K562 (cell line): Measurements from ENCODE around the gene CCDC9. TPM values are rescaled to one million over a fixed set of nuclear protein-coding genes. Genes with fewer than 3 reads are reported as not detected.

Source experiments
- CREB1 ChIP-seq, 2 experiments: sonication (generic) in 1 of 2; formaldehyde crosslinking in 1 of 2; IDR thresholded peaks; 2 replicates each; pipeline versions ENCODE4 v1.6.1 to v1.8.0; 2012 to 2022; ENCODE audit warnings: inconsistent platforms in 1 of 2, mild to moderate bottlenecking in 1 of 2, missing genetic modification reagents in 1 of 2, moderate library complexity in 1 of 2
- CREM ChIP-seq: IDR thresholded peaks from 2 replicates; pipeline ENCODE4 v1.6.1; 2014; ENCODE audit warnings: antibody characterized with exemption, low read depth
- CXXC5 ChIP-seq: fragments of 250-450 bp; sonication (Bioruptor Pico); IDR thresholded peaks from 2 replicates; pipeline ENCODE4 v1.8.0; 2022; ENCODE audit warnings: inconsistent platforms, mild to moderate bottlenecking, moderate library complexity
- E2F3 ChIP-seq: fragments of 250-450 bp; sonication (Bioruptor Pico); IDR thresholded peaks from 2 replicates; pipeline ENCODE4 v1.4.0; 2020; ENCODE audit warnings: mild to moderate bottlenecking
- HMBOX1 ChIP-seq: sonication (generic); IDR thresholded peaks from 2 replicates; pipeline ENCODE4 v1.6.1; 2016
- RBFOX2 ChIP-seq: fragments of 200-400 bp; formaldehyde crosslinking; IDR thresholded peaks from 2 replicates; pipeline ENCODE4 v1.6.1; 2017; ENCODE audit warnings: low read depth, mild to moderate bottlenecking, low read length, moderate library complexity
- SNIP1 ChIP-seq: fragments of 450-650 bp; IDR thresholded peaks from 2 replicates; pipeline ENCODE4 v1.7.1; 2017; ENCODE audit warnings: low read depth, mild to moderate bottlenecking
- ZFX ChIP-seq: sonication (generic); formaldehyde crosslinking; IDR thresholded peaks from 2 replicates; pipeline ENCODE4 v1.8.0; 2022; ENCODE audit warnings: mild to moderate bottlenecking, missing genetic modification reagents, moderate library complexity
- polyA plus RNA-seq, 8 experiments: library from polyadenylated mRNA; depleted of rRNA in 4 of 8; stranded (reverse) in 5 of 8; unstranded in 3 of 8; fragments of >200 nt; fragmentation: Nextera tagmentation in 2 of 8; fragmentation: Illumina TruSeq in 1 of 8; extraction: Ambion mirVana in 2 of 8; extraction: Trizol in 1 of 8; gene quantifications; 2 replicates each; pipeline versions ENCODE4 v1.2.1 to v1.2.3, GENCODE V29; 2011 to 2014; ENCODE audit warnings: inconsistent platforms in 1 of 8, missing spikeins in 1 of 8
- total RNA-seq, 7 experiments: library from RNA; depleted of rRNA in 6 of 7; stranded (reverse); fragments of >200 nt in 6 of 7; fragmentation: Illumina TruSeq in 2 of 7; extraction: Trizol in 2 of 7; gene quantifications; 2 replicates each; pipeline versions ENCODE4 v1.2.1 to v1.2.3, GENCODE V29; 2011 to 2021; ENCODE audit warnings: low replicate concordance in 1 of 7
- TF ChIP-seq, protein P1 (sequence below), 2 experiments: IDR thresholded peaks; 2 replicates each; pipeline ENCODE4 v1.6.1; 2012; ENCODE audit warnings: improper control_type of control experiment in 2 of 2, low read depth in 2 of 2, low read length in 2 of 2, borderline replicate concordance in 1 of 2
- TF ChIP-seq, protein P2 (sequence below): fragments of 450-650 bp; IDR thresholded peaks from 2 replicates; pipeline ENCODE4 v1.7.0; 2016; ENCODE audit warnings: borderline replicate concordance
- TF ChIP-seq, protein P3 (sequence below): sonication (generic); formaldehyde crosslinking; IDR thresholded peaks from 2 replicates; pipeline ENCODE4 v1.8.0; 2023; ENCODE audit warnings: mild to moderate bottlenecking, missing genetic modification reagents
- TF ChIP-seq, protein P4 (sequence below), 2 experiments: fragments of 450-650 bp; IDR thresholded peaks; 2 replicates each; pipeline ENCODE4 v1.6.1; 2018; ENCODE audit warnings: mild to moderate bottlenecking in 2 of 2, low read depth in 1 of 2; ENCODE audit not compliant: partially characterized antibody in 2 of 2

The CCDC9 gene
- total and polyA plus RNA-seq, 9 of the 15 experiments (the other 6 are each of a cell fraction or from before 2014, with no cell fraction given): 0.23 to 38.6 (median 8.4) TPM

GRCh38 chr19:47228168-47228936, 28.0 kb upstream of the CCDC9 start (continued):
- TF ChIP-seq, protein P1, sequence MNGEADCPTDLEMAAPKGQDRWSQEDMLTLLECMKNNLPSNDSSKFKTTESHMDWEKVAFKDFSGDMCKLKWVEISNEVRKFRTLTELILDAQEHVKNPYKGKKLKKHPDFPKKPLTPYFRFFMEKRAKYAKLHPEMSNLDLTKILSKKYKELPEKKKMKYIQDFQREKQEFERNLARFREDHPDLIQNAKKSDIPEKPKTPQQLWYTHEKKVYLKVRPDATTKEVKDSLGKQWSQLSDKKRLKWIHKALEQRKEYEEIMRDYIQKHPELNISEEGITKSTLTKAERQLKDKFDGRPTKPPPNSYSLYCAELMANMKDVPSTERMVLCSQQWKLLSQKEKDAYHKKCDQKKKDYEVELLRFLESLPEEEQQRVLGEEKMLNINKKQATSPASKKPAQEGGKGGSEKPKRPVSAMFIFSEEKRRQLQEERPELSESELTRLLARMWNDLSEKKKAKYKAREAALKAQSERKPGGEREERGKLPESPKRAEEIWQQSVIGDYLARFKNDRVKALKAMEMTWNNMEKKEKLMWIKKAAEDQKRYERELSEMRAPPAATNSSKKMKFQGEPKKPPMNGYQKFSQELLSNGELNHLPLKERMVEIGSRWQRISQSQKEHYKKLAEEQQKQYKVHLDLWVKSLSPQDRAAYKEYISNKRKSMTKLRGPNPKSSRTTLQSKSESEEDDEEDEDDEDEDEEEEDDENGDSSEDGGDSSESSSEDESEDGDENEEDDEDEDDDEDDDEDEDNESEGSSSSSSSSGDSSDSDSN (IDR thresholded peaks at IDR 0.05; ENCODE audit: borderline replicate concordance in 1 of 2, low read depth in 2 of 2, low read length in 2 of 2): peak; percentile 36 to 62; a peak in 2 of 4 replicates
- TF ChIP-seq, protein P2, sequence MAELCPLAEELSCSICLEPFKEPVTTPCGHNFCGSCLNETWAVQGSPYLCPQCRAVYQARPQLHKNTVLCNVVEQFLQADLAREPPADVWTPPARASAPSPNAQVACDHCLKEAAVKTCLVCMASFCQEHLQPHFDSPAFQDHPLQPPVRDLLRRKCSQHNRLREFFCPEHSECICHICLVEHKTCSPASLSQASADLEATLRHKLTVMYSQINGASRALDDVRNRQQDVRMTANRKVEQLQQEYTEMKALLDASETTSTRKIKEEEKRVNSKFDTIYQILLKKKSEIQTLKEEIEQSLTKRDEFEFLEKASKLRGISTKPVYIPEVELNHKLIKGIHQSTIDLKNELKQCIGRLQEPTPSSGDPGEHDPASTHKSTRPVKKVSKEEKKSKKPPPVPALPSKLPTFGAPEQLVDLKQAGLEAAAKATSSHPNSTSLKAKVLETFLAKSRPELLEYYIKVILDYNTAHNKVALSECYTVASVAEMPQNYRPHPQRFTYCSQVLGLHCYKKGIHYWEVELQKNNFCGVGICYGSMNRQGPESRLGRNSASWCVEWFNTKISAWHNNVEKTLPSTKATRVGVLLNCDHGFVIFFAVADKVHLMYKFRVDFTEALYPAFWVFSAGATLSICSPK: no peak
- TF ChIP-seq SNIP1: no peak
- TF ChIP-seq CREM: peak; percentile 71
- TF ChIP-seq CREB1 (IDR thresholded peaks at IDR 0.05): no peak
- TF ChIP-seq CREB1 (CRISPR knock-in tag; IDR thresholded peaks at IDR 0.05): peak; percentile 62
- 0 out of 2 replicates have a peak, but pooled peaks have one; percentile 19 for TF ChIP-seq E2F3 (CRISPR knock-in tag)
- TF ChIP-seq HMBOX1: no peak
- TF ChIP-seq, protein P3, sequence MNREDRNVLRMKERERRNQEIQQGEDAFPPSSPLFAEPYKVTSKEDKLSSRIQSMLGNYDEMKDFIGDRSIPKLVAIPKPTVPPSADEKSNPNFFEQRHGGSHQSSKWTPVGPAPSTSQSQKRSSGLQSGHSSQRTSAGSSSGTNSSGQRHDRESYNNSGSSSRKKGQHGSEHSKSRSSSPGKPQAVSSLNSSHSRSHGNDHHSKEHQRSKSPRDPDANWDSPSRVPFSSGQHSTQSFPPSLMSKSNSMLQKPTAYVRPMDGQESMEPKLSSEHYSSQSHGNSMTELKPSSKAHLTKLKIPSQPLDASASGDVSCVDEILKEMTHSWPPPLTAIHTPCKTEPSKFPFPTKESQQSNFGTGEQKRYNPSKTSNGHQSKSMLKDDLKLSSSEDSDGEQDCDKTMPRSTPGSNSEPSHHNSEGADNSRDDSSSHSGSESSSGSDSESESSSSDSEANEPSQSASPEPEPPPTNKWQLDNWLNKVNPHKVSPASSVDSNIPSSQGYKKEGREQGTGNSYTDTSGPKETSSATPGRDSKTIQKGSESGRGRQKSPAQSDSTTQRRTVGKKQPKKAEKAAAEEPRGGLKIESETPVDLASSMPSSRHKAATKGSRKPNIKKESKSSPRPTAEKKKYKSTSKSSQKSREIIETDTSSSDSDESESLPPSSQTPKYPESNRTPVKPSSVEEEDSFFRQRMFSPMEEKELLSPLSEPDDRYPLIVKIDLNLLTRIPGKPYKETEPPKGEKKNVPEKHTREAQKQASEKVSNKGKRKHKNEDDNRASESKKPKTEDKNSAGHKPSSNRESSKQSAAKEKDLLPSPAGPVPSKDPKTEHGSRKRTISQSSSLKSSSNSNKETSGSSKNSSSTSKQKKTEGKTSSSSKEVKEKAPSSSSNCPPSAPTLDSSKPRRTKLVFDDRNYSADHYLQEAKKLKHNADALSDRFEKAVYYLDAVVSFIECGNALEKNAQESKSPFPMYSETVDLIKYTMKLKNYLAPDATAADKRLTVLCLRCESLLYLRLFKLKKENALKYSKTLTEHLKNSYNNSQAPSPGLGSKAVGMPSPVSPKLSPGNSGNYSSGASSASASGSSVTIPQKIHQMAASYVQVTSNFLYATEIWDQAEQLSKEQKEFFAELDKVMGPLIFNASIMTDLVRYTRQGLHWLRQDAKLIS (CRISPR knock-in tag): 0 out of 2 replicates have a peak, but pooled peaks have one; percentile 67
- peak; percentile 4; the same call in 1 of the 2 replicates for TF ChIP-seq CXXC5 (CRISPR knock-in tag)
- TF ChIP-seq ZFX (CRISPR knock-in tag): peak; percentile 6; the same call in 1 of the 2 replicates
- TF ChIP-seq, protein P4, sequence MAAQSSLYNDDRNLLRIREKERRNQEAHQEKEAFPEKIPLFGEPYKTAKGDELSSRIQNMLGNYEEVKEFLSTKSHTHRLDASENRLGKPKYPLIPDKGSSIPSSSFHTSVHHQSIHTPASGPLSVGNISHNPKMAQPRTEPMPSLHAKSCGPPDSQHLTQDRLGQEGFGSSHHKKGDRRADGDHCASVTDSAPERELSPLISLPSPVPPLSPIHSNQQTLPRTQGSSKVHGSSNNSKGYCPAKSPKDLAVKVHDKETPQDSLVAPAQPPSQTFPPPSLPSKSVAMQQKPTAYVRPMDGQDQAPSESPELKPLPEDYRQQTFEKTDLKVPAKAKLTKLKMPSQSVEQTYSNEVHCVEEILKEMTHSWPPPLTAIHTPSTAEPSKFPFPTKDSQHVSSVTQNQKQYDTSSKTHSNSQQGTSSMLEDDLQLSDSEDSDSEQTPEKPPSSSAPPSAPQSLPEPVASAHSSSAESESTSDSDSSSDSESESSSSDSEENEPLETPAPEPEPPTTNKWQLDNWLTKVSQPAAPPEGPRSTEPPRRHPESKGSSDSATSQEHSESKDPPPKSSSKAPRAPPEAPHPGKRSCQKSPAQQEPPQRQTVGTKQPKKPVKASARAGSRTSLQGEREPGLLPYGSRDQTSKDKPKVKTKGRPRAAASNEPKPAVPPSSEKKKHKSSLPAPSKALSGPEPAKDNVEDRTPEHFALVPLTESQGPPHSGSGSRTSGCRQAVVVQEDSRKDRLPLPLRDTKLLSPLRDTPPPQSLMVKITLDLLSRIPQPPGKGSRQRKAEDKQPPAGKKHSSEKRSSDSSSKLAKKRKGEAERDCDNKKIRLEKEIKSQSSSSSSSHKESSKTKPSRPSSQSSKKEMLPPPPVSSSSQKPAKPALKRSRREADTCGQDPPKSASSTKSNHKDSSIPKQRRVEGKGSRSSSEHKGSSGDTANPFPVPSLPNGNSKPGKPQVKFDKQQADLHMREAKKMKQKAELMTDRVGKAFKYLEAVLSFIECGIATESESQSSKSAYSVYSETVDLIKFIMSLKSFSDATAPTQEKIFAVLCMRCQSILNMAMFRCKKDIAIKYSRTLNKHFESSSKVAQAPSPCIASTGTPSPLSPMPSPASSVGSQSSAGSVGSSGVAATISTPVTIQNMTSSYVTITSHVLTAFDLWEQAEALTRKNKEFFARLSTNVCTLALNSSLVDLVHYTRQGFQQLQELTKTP (IDR thresholded peaks at IDR 0.05; ENCODE audit: low read depth in 1 of 2, partially characterized antibody in 2 of 2): peak in 1 of 2 experiments; percentile 13
- TF ChIP-seq RBFOX2: peak; percentile 88
